HepG2 (cell line): ENCODE results near the gene MEGF6.

Experiments used
- CREB1 ChIP-seq, 2 experiments: fragments of 450-650 bp in 1 of 2; IDR thresholded peaks; 2 replicates each; pipeline ENCODE4 v1.6.1; 2016 to 2017; ENCODE audit warnings: control low read depth in 1 of 2, mild to moderate bottlenecking in 1 of 2, missing compliant biosample characterization in 1 of 2, missing genetic modification characterization in 1 of 2
- FOXJ3 ChIP-seq: sonication (generic); formaldehyde crosslinking; IDR thresholded peaks from 2 replicates; pipeline ENCODE4 v1.4.0; 2020; ENCODE audit warnings: missing genetic modification reagents, mild to moderate bottlenecking, borderline replicate concordance
- JUN ChIP-seq: sonication (generic); formaldehyde crosslinking; IDR thresholded peaks from 2 replicates; pipeline ENCODE4 v1.4.0; 2020; ENCODE audit warnings: mild to moderate bottlenecking, missing genetic modification reagents
- NCOA1 ChIP-seq: sonication (generic); formaldehyde crosslinking; IDR thresholded peaks from 2 replicates; pipeline ENCODE4 v1.9.0; 2021; ENCODE audit warnings: missing genetic modification reagents
- NFIC ChIP-seq: IDR thresholded peaks from 2 replicates; pipeline ENCODE4 v1.6.1; 2012; ENCODE audit warnings: mild to moderate bottlenecking, low read length, inconsistent platforms
- POLR2A ChIP-seq, 2 experiments: IDR thresholded peaks; 2 replicates each; pipeline ENCODE4 v1.6.1; 2011; ENCODE audit warnings: low read depth in 2 of 2, low read length in 2 of 2, mild to moderate bottlenecking in 1 of 2, moderate library complexity in 1 of 2; ENCODE audit not compliant: insufficient read depth in 1 of 2
- TF ChIP-seq, protein P1 (sequence below): sonication (generic); formaldehyde crosslinking; IDR thresholded peaks from 2 replicates; pipeline ENCODE4 v1.5.0; 2020; ENCODE audit warnings: mild to moderate bottlenecking, missing genetic modification reagents, moderate library complexity

DNA sequence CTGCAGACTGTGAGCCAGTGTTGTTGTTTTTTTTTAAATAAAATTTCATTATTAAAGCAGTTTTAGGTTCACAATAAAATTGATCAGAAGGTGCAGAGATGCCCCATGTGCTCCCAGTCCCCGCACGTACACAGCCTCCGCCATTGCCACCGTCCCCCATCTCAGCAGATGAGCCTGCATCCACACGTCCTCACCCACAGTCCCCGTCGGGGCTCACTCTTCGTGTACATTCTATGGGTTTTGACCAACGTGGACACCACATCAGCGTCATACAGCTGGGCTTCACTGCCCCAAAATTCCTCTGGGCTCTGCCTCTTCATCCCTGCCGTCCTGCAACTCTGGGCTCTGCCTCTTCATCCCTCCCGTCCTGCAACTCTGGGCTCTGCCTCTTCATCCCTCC, 168.4 kb downstream of the MEGF6 start:
- TF ChIP-seq, protein P1, sequence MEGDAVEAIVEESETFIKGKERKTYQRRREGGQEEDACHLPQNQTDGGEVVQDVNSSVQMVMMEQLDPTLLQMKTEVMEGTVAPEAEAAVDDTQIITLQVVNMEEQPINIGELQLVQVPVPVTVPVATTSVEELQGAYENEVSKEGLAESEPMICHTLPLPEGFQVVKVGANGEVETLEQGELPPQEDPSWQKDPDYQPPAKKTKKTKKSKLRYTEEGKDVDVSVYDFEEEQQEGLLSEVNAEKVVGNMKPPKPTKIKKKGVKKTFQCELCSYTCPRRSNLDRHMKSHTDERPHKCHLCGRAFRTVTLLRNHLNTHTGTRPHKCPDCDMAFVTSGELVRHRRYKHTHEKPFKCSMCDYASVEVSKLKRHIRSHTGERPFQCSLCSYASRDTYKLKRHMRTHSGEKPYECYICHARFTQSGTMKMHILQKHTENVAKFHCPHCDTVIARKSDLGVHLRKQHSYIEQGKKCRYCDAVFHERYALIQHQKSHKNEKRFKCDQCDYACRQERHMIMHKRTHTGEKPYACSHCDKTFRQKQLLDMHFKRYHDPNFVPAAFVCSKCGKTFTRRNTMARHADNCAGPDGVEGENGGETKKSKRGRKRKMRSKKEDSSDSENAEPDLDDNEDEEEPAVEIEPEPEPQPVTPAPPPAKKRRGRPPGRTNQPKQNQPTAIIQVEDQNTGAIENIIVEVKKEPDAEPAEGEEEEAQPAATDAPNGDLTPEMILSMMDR (CRISPR knock-in tag), result no peak
- no peak for TF ChIP-seq NCOA1
- no peak for TF ChIP-seq NFIC
- no peak for TF ChIP-seq POLR2A (IDR thresholded peaks at IDR 0.05; ENCODE audit: insufficient read depth in 1 of 2, low read depth in 2 of 2, low read length in 2 of 2)
- TF ChIP-seq FOXJ3 (CRISPR knock-in tag), result no peak
- TF ChIP-seq CREB1 (IDR thresholded peaks at IDR 0.05), result no peak
- no peak for TF ChIP-seq CREB1 (CRISPR knock-in tag; IDR thresholded peaks at IDR 0.05)
- TF ChIP-seq JUN (CRISPR knock-in tag), result no peak
